CD4-positive, alpha-beta T cell (primary cell): ENCODE measurements around the gene UNC5B. TPM values are rescaled to one million over a fixed set of nuclear protein-coding genes. Genes with fewer than 3 reads are reported as not detected.

Experiments
- ATAC-seq: fragments of 200-7000 bp; cut with Tn5 transposase; one replicate; pipeline ENCODE4 v1.10.0; 2022; ENCODE audit warnings: mild to moderate bottlenecking; ENCODE audit not compliant: poor library complexity
- CTCF ChIA-PET: fragments of 350-600 bp; sonication (Branson Sonifier 250); formaldehyde crosslinking; loops from one replicate; lab custom pipeline; 2021; ENCODE audit warnings: antibody characterized with exemption, inconsistent platforms; lab: Charles Lee
- POLR2A ChIA-PET: fragments of 350-600 bp; sonication (Branson Sonifier 250); formaldehyde crosslinking; loops from one replicate; lab custom pipeline; 2021; ENCODE audit warnings: antibody characterized with exemption, inconsistent platforms; lab: Charles Lee
- DNase-seq, 14 experiments: peaks; one replicate each; pipeline ENCODE4 v3.0.0-alpha.2; 2013 to 2020; ENCODE audit warnings: mixed read lengths in 2 of 14
- H3K27ac ChIP-seq, 2 donors: one replicate each; pipeline versions ENCODE4 v1.5.1 to v1.7.0; 2013; ENCODE audit warnings: low read length in 2 of 2, low read depth in 1 of 2, mild to moderate bottlenecking in 1 of 2
- H3K27me3 ChIP-seq, 2 experiments: 1 replicate in 1 of 2; 2 replicates in 1 of 2; pipeline versions ENCODE4 v1.6.1 to v1.7.0; 2013; ENCODE audit warnings: low read length in 2 of 2, control low read depth in 1 of 2, mild to moderate bottlenecking in 1 of 2, moderate library complexity in 1 of 2; ENCODE audit not compliant: insufficient read depth in 2 of 2, control insufficient read depth in 1 of 2
- H3K36me3 ChIP-seq: one replicate; pipeline ENCODE4 v1.6.1; 2013; ENCODE audit warnings: low read length, control low read depth; ENCODE audit not compliant: insufficient read depth
- H3K4me1 ChIP-seq: one replicate; pipeline ENCODE4 v1.6.1; 2013; ENCODE audit warnings: low read length, control low read depth; ENCODE audit not compliant: insufficient read depth
- H3K4me3 ChIP-seq: one replicate; pipeline ENCODE4 v1.5.1; 2013; ENCODE audit warnings: mild to moderate bottlenecking, low read length, moderate library complexity
- H3K9me3 ChIP-seq, 2 experiments: 1 replicate in 1 of 2; 2 replicates in 1 of 2; pipeline versions ENCODE4 v1.6.1 to v1.7.0; 2013; ENCODE audit warnings: low read length in 2 of 2, mild to moderate bottlenecking in 2 of 2, control low read depth in 1 of 2, moderate library complexity in 1 of 2; ENCODE audit not compliant: control insufficient read depth in 1 of 2, insufficient read depth in 1 of 2
- H3K27ac Mint-ChIP-seq: one replicate; pipeline ENCODE4 v1.8.0; 2020; ENCODE audit warnings: mixed read lengths
- H3K27me3 Mint-ChIP-seq: one replicate; pipeline ENCODE4 v1.8.0; 2021; ENCODE audit warnings: mixed read lengths
- H3K36me3 Mint-ChIP-seq: one replicate; pipeline ENCODE4 v1.8.0; 2021; ENCODE audit warnings: low read depth, mixed read lengths
- H3K4me1 Mint-ChIP-seq: one replicate; pipeline ENCODE4 v1.8.0; 2021; ENCODE audit warnings: low read depth, mixed read lengths
- H3K4me3 Mint-ChIP-seq: one replicate; pipeline ENCODE4 v1.8.0; 2020; ENCODE audit warnings: mild to moderate bottlenecking, mixed read lengths
- H3K9me3 Mint-ChIP-seq: one replicate; pipeline ENCODE4 v1.8.0; 2020; ENCODE audit warnings: mixed read lengths
- CTCF ChIP-seq: fragments of 200-600 bp; IDR thresholded peaks from one replicate; pipeline ENCODE4 v1.8.0; 2022; ENCODE audit warnings: antibody characterized with exemption, mild to moderate bottlenecking
- intact Hi-C, 2 experiments: fragments of 100-400 bp; cut with DNase I in 1 of 2; cut with micrococcal nuclease in 1 of 2; formaldehyde crosslinking; loops; one replicate each; pipeline versions ENCODE4 v1.15.1 to v1.9.0; 2023 to 2025; cut with DNase I, micrococcal nuclease
- total RNA-seq, 174 experiments: library from RNA in 2 of 174; stranded (reverse) in 2 of 174; gene quantifications; one replicate each; pipeline ENCODE4 v1.2.3 and lab custom pipeline; 2021 to 2026

UNC5B gene
- total RNA-seq, 2 experiments from 2014 or later: 0.03 TPM; not detected in 1

GRCh38 chr10:71332466-71332865 is 120.1 kb downstream of the UNC5B start:
- Mint-ChIP-seq H3K4me1 (no peaks in the 10 kb centered on the region), H3K27me3 (no peaks in the 10 kb centered on the region), H3K9me3 (no peaks in the 10 kb centered on the region), H3K36me3 (peaks cover 28% of the 10 kb centered on the region), H3K4me3 (no peak overlapping the region), H3K27ac (no peak overlapping the region)
- POLR2A ChIA-PET: interaction anchor here (1.2 kb wide), 1 partner anchor 12 kb away, joined by 3 read pairs; no protein-coding TSS in a partner anchor
- DNase-seq (no peak), ATAC-seq (no peak)
- no peak for TF ChIP-seq CTCF
- Histone ChIP-seq H3K36me3 (peaks cover 14% of the 10 kb centered on the region), H3K4me3 (no peak overlapping the region), H3K9me3 (no peaks in the 10 kb centered on the region), H3K27ac (no peak overlapping the region), H3K4me1 (no peaks in the 10 kb centered on the region), H3K27me3 (no peaks in the 10 kb centered on the region)
- intact Hi-C loops: no loop called here
- CTCF ChIA-PET: no interaction called here

- Histone ChIP-seq H3K9me3 (no peaks in the 10 kb centered on the region), H3K27me3 (no peaks in the 10 kb centered on the region), H3K4me1 (no peaks in the 10 kb centered on the region), H3K4me3 (no peak overlapping the region), H3K27ac (no peak overlapping the region), H3K36me3 (peaks cover 7% of the 10 kb centered on the region)
- intact Hi-C loops: no loop called here
- Mint-ChIP-seq H3K27me3 (no peaks in the 10 kb centered on the region), H3K9me3 (no peaks in the 10 kb centered on the region), H3K4me3 (no peak overlapping the region), H3K4me1 (no peaks in the 10 kb centered on the region), H3K27ac (no peak overlapping the region), H3K36me3 (peaks cover 25% of the 10 kb centered on the region)
- ChIA-PET CTCF (no interaction called here), POLR2A (no interaction called here)
- DNase-seq: peak in 1 of 14 experiments; percentile 26
- no peak for TF ChIP-seq CTCF
- no peak for ATAC-seq
These were observed 120.9 kb downstream of the UNC5B start for GRCh38 chr10:71333129-71333887.

- no peak for TF ChIP-seq CTCF
- ChIA-PET CTCF (no interaction called here), POLR2A (no interaction called here)
- no peaks in the 10 kb centered on the region for H3K27me3 Mint-ChIP-seq
- intact Hi-C loops: no loop called here
- Histone ChIP-seq H3K27me3 (no peaks in the 10 kb centered on the region), H3K36me3 (peaks cover 10% of the 10 kb centered on the region), H3K27ac (no peak overlapping the region), H3K9me3 (no peaks in the 10 kb centered on the region), H3K4me3 (no peak overlapping the region), H3K4me1 (no peaks in the 10 kb centered on the region)
- H3K36me3 Mint-ChIP-seq: peaks cover 21% of the 10 kb centered on the region
- no peaks in the 10 kb centered on the region for H3K4me1 Mint-ChIP-seq
- H3K4me3 Mint-ChIP-seq: no peak overlapping the region
- DNase-seq: no peak
- H3K27ac Mint-ChIP-seq: no peak overlapping the region
- H3K9me3 Mint-ChIP-seq: no peaks in the 10 kb centered on the region
- no peak for ATAC-seq
These were observed 121.9 kb downstream of the UNC5B start for GRCh38 chr10:71334221-71334791.
